ENCODE measurements around the gene SFMBT2. TPM values are rescaled to one million over a fixed set of nuclear protein-coding genes. Genes with fewer than 3 reads are reported as not detected.

Gene SFMBT2
- total and polyA plus RNA-seq, 2 donors, result 5.0 to 30.9 TPM

- no peak for DNase-seq (ENCODE audit: extremely low spot score)
- Histone ChIP-seq H3K27ac (ENCODE audit: low read depth) (no peak overlapping the region), H3K4me3 (ENCODE audit: low read depth, low read length) (no peak overlapping the region), H3K36me3 (ENCODE audit: insufficient read depth) (no peaks in the 10 kb centered on the region), H3K4me1 (ENCODE audit: insufficient read depth) (no peaks in the 10 kb centered on the region)
- WGBS, result 79% methylated on average over 6 of the region's 6 CpGs
Measured at GRCh38 chr10:7357193-7357592, 53.6 kb downstream of the SFMBT2 start.

DNA sequence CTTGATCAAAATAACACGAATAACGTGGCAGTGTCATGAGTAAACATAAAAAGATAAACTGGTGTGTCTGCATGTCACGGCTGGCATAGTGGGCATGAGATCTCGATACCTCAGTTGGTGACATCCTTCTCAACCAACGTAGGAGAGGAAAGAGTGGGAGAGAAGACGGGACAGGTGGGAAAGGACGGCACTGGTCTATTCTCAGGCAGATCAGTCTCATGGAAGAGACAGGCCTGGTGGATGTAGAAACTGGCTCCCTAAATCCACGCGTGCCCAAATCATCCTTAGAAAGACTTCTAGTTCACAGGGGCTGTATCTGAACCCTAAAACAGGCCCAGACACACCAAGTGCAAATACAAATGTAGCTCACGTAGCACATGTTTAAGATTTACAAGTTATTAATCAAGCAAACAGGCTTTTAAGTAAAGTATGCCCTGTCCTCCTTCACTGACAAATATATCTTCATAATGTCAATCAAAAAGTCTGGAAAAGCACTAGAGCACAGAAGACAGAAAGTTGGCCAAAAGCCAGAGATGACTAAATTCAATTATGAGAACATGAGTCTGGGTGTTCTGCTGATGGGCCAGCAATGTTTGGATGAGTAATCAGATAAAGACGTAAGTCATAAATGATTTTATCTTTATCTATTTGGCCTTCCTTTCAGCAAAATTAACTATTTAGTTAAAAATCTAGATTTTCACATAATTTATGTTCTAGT is 56.3 kb downstream of the SFMBT2 start:
- 81% methylated on average over 11 of the region's 11 CpGs for WGBS
- Histone ChIP-seq H3K4me1 (ENCODE audit: insufficient read depth) (no peaks in the 10 kb centered on the region), H3K4me3 (ENCODE audit: low read depth, low read length) (no peak overlapping the region), H3K27ac (ENCODE audit: low read depth) (no peak overlapping the region), H3K36me3 (ENCODE audit: insufficient read depth) (no peaks in the 10 kb centered on the region)
- DNase-seq (ENCODE audit: extremely low spot score), result peak; percentile 52

DNA sequence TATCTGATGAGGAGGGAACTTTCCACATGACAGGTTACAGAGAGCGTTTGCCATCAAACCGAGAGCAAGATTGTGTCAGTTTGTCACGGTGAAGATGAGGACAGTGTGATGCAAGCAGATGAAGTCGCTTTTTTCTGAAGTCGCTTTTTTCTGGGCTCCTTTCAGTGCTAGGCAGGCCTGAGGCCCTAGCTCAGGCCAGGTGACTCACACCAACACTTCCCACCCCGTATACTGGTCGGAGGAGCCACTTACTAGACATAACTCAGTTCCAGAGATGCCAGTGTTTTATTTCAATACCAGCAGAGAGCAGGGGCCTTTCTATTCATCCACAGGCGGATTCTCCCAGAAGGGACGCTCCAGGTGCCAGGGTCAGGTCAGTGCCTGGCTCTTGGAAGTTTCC is 58.9 kb downstream of the SFMBT2 start:
- H3K36me3 ChIP-seq (ENCODE audit: insufficient read depth), result no peaks in the 10 kb centered on the region
- DNase-seq (ENCODE audit: extremely low spot score), result no peak
- no peaks in the 10 kb centered on the region for H3K4me1 ChIP-seq (ENCODE audit: insufficient read depth)
- no peak overlapping the region for H3K4me3 ChIP-seq (ENCODE audit: low read depth, low read length)
- H3K27ac ChIP-seq (ENCODE audit: low read depth), result no peak overlapping the region
- WGBS, result 89% methylated on average over 9 of the region's 9 CpGs

DNA sequence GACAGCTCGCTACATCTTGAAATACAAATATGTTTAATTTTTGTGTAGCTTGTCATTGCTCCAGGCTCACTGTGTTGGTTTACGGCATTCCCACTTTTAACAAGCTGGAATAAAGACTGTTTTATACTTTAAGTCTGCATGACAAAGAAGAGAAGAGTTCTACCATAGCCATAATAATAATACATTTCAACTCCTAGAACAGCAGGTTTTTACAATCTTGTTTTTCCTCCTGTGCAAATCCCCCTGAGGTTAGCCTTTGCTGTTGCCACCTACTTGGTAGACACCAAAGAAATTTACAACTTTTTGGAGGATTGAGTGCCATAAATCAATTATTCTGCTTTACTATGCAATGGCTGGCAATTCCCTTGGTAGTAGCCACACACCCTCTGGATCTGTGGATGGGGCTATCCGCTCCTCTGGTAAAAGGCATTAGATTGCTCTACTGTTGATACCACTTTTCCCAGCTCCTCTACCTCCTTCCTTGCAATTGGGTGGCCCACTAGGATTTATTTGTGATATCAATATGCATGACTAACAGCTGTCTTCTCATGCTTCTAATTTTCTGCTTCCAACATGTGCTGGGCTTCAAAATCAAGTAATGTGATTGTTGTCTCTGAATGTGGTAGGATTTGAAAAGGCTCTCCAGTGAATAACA is 60.2 kb downstream of the SFMBT2 start:
- WGBS, result 97% methylated on average over 3 of the region's 3 CpGs
- no peak for DNase-seq (ENCODE audit: extremely low spot score)

GRCh38 chr10:7345717-7346116 is 65.1 kb downstream of the SFMBT2 start:
- H3K27ac ChIP-seq (ENCODE audit: low read depth), result no peak overlapping the region
- no peak for DNase-seq (ENCODE audit: extremely low spot score)
- H3K36me3 ChIP-seq (ENCODE audit: insufficient read depth), result no peaks in the 10 kb centered on the region
- no peak overlapping the region for H3K4me3 ChIP-seq (ENCODE audit: low read depth, low read length)
- no peaks in the 10 kb centered on the region for H3K4me1 ChIP-seq (ENCODE audit: insufficient read depth)
- WGBS, result 65% methylated on average over 10 of the region's 10 CpGs

More for the DNA sequence above, 60.2 kb downstream of the SFMBT2 start:
- H3K4me3 ChIP-seq (ENCODE audit: low read depth, low read length), result no peak overlapping the region
- H3K36me3 ChIP-seq (ENCODE audit: insufficient read depth), result no peaks in the 10 kb centered on the region
- no peak overlapping the region for H3K27ac ChIP-seq (ENCODE audit: low read depth)
- no peaks in the 10 kb centered on the region for H3K4me1 ChIP-seq (ENCODE audit: insufficient read depth)

GRCh38 chr10:7343040-7343439 is 67.8 kb downstream of the SFMBT2 start:
- WGBS, result 95% methylated on average over 3 of the region's 3 CpGs
- no peak for DNase-seq (ENCODE audit: extremely low spot score)
- Histone ChIP-seq H3K27ac (ENCODE audit: low read depth) (no peak overlapping the region), H3K4me3 (ENCODE audit: low read depth, low read length) (no peak overlapping the region), H3K36me3 (ENCODE audit: insufficient read depth) (no peaks in the 10 kb centered on the region), H3K4me1 (ENCODE audit: insufficient read depth) (no peaks in the 10 kb centered on the region)

DNA sequence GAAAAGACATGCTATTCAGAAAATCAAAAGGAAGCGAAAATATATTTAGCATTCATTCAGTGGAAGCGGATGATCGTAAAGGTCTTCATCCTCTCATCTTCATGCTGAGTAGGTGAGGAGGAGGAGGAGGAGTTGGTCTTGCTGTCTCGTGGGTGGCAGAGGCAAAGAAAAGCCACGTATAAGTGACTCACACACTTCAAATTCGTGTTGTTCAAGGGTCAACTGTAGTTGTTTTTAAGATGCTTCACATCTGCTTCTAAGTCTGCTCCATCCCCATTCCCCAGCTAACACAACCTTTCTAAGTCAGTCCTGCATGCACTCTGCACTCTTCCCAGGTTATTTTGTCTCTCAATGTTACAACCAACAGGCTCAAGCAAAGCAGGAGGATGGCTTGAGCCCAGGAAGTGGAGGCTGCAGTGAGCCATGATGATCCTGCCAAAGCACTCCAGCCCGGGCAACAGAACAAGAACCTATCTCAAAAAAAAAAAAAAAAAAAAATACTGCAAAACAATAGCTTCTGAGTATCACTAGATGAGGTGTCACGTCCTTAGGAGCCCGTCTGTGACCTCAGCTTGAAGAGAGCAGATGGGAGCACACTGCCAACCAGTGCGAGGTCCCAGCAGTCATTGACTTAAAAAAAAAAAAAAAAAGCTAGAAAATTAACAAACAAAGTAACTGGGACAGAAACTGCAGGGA is 70.5 kb downstream of the SFMBT2 start:
- 64% methylated on average over 10 of the region's 10 CpGs for WGBS
- Histone ChIP-seq H3K36me3 (ENCODE audit: insufficient read depth) (no peaks in the 10 kb centered on the region), H3K4me1 (ENCODE audit: insufficient read depth) (no peaks in the 10 kb centered on the region), H3K4me3 (ENCODE audit: low read depth, low read length) (no peak overlapping the region), H3K27ac (ENCODE audit: low read depth) (no peak overlapping the region)
- DNase-seq (ENCODE audit: extremely low spot score), result no peak

DNA sequence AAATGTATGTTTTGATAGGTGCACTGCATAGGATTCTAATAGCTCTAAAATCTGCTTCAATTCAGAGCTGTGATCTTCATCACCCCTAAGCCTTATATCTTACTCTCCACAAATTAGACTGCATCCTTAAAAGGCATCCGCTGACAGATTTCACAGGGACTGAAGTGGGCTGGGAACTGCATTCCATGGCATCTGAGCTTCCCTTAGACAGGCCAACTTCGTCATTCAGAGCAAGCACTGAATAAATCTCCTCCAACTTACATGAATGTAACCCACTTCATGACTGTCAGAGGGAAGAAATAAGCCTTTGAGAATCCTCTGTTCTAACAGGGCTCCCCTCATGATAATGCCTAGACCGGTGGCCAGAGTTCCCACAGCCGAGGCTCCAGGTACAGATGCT is 71.3 kb downstream of the SFMBT2 start:
- Histone ChIP-seq H3K4me3 (ENCODE audit: low read depth, low read length) (no peak overlapping the region), H3K27ac (ENCODE audit: low read depth) (no peak overlapping the region), H3K36me3 (ENCODE audit: insufficient read depth) (no peaks in the 10 kb centered on the region), H3K4me1 (ENCODE audit: insufficient read depth) (no peaks in the 10 kb centered on the region)
- DNase-seq (ENCODE audit: extremely low spot score), result no peak
- WGBS, result 66% methylated on average over 4 of the region's 4 CpGs

- Histone ChIP-seq H3K36me3 (ENCODE audit: insufficient read depth) (no peaks in the 10 kb centered on the region), H3K27ac (ENCODE audit: low read depth) (no peak overlapping the region), H3K4me1 (ENCODE audit: insufficient read depth) (no peaks in the 10 kb centered on the region), H3K4me3 (ENCODE audit: low read depth, low read length) (no peak overlapping the region)
- 96% methylated on average over 7 of the region's 7 CpGs for WGBS
- DNase-seq (ENCODE audit: extremely low spot score), result no peak
Measured at GRCh38 chr10:7338469-7338868, 72.4 kb downstream of the SFMBT2 start.

- H3K27ac ChIP-seq (ENCODE audit: low read depth), result no peak overlapping the region
- WGBS, result 83% methylated on average over 7 of the region's 7 CpGs
- no peak for DNase-seq (ENCODE audit: extremely low spot score)
- H3K36me3 ChIP-seq (ENCODE audit: insufficient read depth), result no peaks in the 10 kb centered on the region
- no peak overlapping the region for H3K4me3 ChIP-seq (ENCODE audit: low read depth, low read length)
- H3K4me1 ChIP-seq (ENCODE audit: insufficient read depth), result no peaks in the 10 kb centered on the region
Measured at GRCh38 chr10:7337431-7338171, 73.2 kb downstream of the SFMBT2 start.

- Histone ChIP-seq H3K27ac (ENCODE audit: low read depth) (no peak overlapping the region), H3K4me3 (ENCODE audit: low read depth, low read length) (no peak overlapping the region), H3K36me3 (ENCODE audit: insufficient read depth) (no peaks in the 10 kb centered on the region), H3K4me1 (ENCODE audit: insufficient read depth) (no peaks in the 10 kb centered on the region)
- WGBS, result 63% methylated on average over 2 of the region's 2 CpGs
- no peak for DNase-seq (ENCODE audit: extremely low spot score)
Measured at GRCh38 chr10:7335977-7336376, 74.9 kb downstream of the SFMBT2 start.

DNA sequence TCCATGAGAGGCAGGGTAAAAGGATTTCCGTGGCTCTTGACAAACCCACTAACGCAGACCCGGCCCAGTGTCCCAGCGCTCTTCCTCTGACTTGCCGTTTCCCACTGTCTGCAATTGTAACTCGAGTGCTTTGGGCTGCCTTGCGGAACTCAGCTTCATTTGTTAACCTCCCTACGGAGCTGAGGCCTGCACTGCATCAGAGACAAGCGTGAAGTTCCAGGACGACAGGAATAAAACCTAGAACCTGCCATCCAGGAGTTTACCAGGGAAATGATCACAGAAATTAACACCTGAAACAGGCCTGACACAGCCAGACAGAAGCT is 76.2 kb downstream of the SFMBT2 start:
- DNase-seq (ENCODE audit: extremely low spot score), result no peak
- H3K27ac ChIP-seq (ENCODE audit: low read depth), result no peak overlapping the region
- H3K36me3 ChIP-seq (ENCODE audit: insufficient read depth), result no peaks in the 10 kb centered on the region
- WGBS, result 93% methylated on average over 10 of the region's 10 CpGs
- no peaks in the 10 kb centered on the region for H3K4me1 ChIP-seq (ENCODE audit: insufficient read depth)
- no peak overlapping the region for H3K4me3 ChIP-seq (ENCODE audit: low read depth, low read length)

GRCh38 chr10:7333961-7334641 is 76.7 kb downstream of the SFMBT2 start:
- Histone ChIP-seq H3K4me3 (ENCODE audit: low read depth, low read length) (no peak overlapping the region), H3K36me3 (ENCODE audit: insufficient read depth) (no peaks in the 10 kb centered on the region), H3K27ac (ENCODE audit: low read depth) (no peak overlapping the region), H3K4me1 (ENCODE audit: insufficient read depth) (no peaks in the 10 kb centered on the region)
- WGBS, result 84% methylated on average over 21 of the region's 21 CpGs
- no peak for DNase-seq (ENCODE audit: extremely low spot score)
